ENCODE results near the gene TAF5L.

TAF5L gene

DNA sequence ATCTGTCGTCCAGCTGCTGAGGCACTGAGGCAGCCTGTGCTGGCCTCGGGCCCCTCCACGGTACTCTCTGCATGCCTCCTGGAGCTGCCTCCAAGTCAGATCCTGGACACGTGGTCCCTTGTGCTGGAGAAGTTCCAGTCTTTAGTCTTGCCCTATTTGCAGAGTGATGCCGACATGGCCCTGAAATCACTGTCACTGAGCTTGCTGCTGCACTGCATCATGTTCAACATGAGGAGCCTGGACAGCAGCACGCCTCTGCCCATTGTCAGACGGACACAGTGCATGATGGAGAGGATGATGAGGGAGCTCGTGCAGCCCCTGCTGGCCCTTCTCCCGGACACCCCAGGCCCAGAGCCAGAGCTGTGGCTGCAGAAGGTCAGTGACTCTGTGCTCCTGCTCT is 10.1 kb upstream of the TAF5L start:
- no peak overlapping the region for H3K23ac ChIP-seq (ENCODE audit: low read length in 2 of 2)
- H3K4me3 ChIP-seq (ENCODE audit: insufficient read depth in 1 of 2, low read depth in 1 of 2, low read length in 2 of 2), result no peak overlapping the region
- no peak overlapping the region for H2AFZ ChIP-seq (ENCODE audit: low read depth, low read length)
- no peak overlapping the region for H4K91ac ChIP-seq (ENCODE audit: low read length)
- no peak overlapping the region for H3K27ac ChIP-seq (ENCODE audit: low read length, poor library complexity, severe bottlenecking)
- H3K79me1 ChIP-seq (replicated peaks; ENCODE audit: low read length, poor library complexity, severe bottlenecking), result peaks cover 37% of the 10 kb centered on the region
- no peak overlapping the region for H3K4ac ChIP-seq (ENCODE audit: low read depth in 1 of 2, low read length in 2 of 2)
- no peak overlapping the region for H2AK5ac ChIP-seq (ENCODE audit: low read length, severe bottlenecking)
- no peak overlapping the region for H3K18ac ChIP-seq (ENCODE audit: low read depth in 1 of 2, low read length in 2 of 2)
- DNase-seq, result no peak
- WGBS, result 97% methylated on average over 9 of the region's 9 CpGs
- H3K14ac ChIP-seq (ENCODE audit: low read length in 2 of 2), result no peak overlapping the region
- peaks cover 34 to 55% of the 10 kb centered on the region in 2 experiments for H3K36me3 ChIP-seq (ENCODE audit: control insufficient read depth in 1 of 2, insufficient read depth in 2 of 2, low read depth in 1 of 2, low read length in 2 of 2)
- no peak overlapping the region for H2BK15ac ChIP-seq (ENCODE audit: low read depth, poor library complexity, severe bottlenecking)
- H3K27me3 ChIP-seq (ENCODE audit: control insufficient read depth in 1 of 2, insufficient read depth in 1 of 2, low read length in 2 of 2), result no peaks in the 10 kb centered on the region
- H3K4me2 ChIP-seq (ENCODE audit: low read length, poor library complexity, severe bottlenecking), result no peak overlapping the region
- H2BK12ac ChIP-seq (ENCODE audit: low read length in 2 of 2), result no peak overlapping the region
- H3K9ac ChIP-seq (ENCODE audit: low read length), result no peak overlapping the region
- no peak overlapping the region for H4K8ac ChIP-seq (ENCODE audit: low read length)
- H2BK5ac ChIP-seq (ENCODE audit: low read depth, low read length, poor library complexity, severe bottlenecking), result no peak overlapping the region
- no peak overlapping the region for H2BK120ac ChIP-seq (ENCODE audit: low read depth, low read length)
- no peaks in the 10 kb centered on the region for H3K9me3 ChIP-seq (ENCODE audit: control insufficient read depth, low read length)
- no peaks in the 10 kb centered on the region for H3K4me1 ChIP-seq (ENCODE audit: control insufficient read depth, insufficient read depth, low read depth, low read length)

DNA sequence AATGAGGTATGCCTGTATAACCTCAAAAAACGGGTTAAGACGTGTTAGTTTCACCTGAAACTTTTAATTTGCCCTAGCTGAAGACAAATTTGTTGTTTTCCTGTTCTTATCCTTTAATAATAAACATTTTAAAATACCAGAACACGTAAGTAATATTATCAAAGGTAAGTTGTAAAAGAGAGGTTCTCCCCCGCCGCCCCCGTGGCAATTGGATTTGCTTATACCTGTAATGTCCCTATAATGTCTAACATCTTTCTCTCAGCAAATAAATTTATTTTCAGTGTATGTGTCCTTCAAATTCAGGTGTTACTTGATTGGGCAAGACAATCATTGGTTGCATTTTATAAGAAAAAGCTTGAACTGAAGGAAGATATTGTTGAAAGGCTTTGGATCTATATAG is 6.0 kb upstream of the TAF5L start:
- Histone ChIP-seq H2BK15ac (ENCODE audit: low read depth, poor library complexity, severe bottlenecking) (no peak overlapping the region), H3K4me2 (ENCODE audit: low read length, poor library complexity, severe bottlenecking) (no peak overlapping the region), H4K8ac (ENCODE audit: low read length) (no peak overlapping the region), H2BK12ac (ENCODE audit: low read length in 2 of 2) (no peak overlapping the region), H3K18ac (ENCODE audit: low read depth in 1 of 2, low read length in 2 of 2) (no peak overlapping the region), H2AFZ (ENCODE audit: low read depth, low read length) (no peak overlapping the region), H3K79me1 (replicated peaks; ENCODE audit: low read length, poor library complexity, severe bottlenecking) (peaks cover 26% of the 10 kb centered on the region), H3K4me3 (ENCODE audit: insufficient read depth in 1 of 2, low read depth in 1 of 2, low read length in 2 of 2) (no peak overlapping the region), H3K27ac (ENCODE audit: low read length, poor library complexity, severe bottlenecking) (no peak overlapping the region), H3K27me3 (ENCODE audit: control insufficient read depth in 1 of 2, insufficient read depth in 1 of 2, low read length in 2 of 2) (no peaks in the 10 kb centered on the region), H3K14ac (ENCODE audit: low read length in 2 of 2) (no peak overlapping the region), H3K9ac (ENCODE audit: low read length) (no peak overlapping the region), H2BK120ac (ENCODE audit: low read depth, low read length) (no peak overlapping the region), H3K4me1 (ENCODE audit: control insufficient read depth, insufficient read depth, low read depth, low read length) (peaks cover 2% of the 10 kb centered on the region), H4K91ac (ENCODE audit: low read length) (no peak overlapping the region), H3K36me3 (ENCODE audit: control insufficient read depth in 1 of 2, insufficient read depth in 2 of 2, low read depth in 1 of 2, low read length in 2 of 2) (peaks cover 23 to 31% of the 10 kb centered on the region in 2 experiments), H3K4ac (ENCODE audit: low read depth in 1 of 2, low read length in 2 of 2) (no peak overlapping the region), H2BK5ac (ENCODE audit: low read depth, low read length, poor library complexity, severe bottlenecking) (no peak overlapping the region), H3K9me3 (ENCODE audit: control insufficient read depth, low read length) (no peaks in the 10 kb centered on the region), H3K23ac (ENCODE audit: low read length in 2 of 2) (no peak overlapping the region), H2AK5ac (ENCODE audit: low read length, severe bottlenecking) (no peak overlapping the region)
- 100% methylated on average over 4 of the region's 6 CpGs for WGBS
- DNase-seq, result no peak

DNA sequence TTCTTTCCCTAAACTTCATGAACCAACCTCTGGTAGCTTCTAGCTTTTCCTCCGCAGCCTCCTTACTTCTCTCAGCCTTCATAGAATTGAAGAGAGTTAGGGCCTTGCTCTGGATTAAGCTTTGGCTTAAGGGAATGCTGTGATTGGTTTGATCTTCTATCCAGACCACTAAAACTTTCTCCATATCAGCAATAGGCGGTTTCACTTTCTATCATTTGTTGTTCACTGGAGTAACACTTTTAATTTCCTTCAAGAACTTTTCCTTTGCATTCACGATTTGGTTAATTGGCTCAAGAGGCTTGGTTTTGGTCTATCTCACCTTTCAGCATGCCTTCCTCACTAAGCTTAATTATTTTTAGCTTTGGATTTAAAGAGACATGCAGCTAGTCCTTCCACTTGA is 5.2 kb upstream of the TAF5L start:
- H3K4me3 ChIP-seq (ENCODE audit: insufficient read depth in 1 of 2, low read depth in 1 of 2, low read length in 2 of 2), result no peak overlapping the region
- no peak overlapping the region for H2BK12ac ChIP-seq (ENCODE audit: low read length in 2 of 2)
- H3K14ac ChIP-seq (ENCODE audit: low read length in 2 of 2), result no peak overlapping the region
- no peak overlapping the region for H2AK5ac ChIP-seq (ENCODE audit: low read length, severe bottlenecking)
- peaks cover 18% of the 10 kb centered on the region for H3K79me1 ChIP-seq (replicated peaks; ENCODE audit: low read length, poor library complexity, severe bottlenecking)
- no peak overlapping the region for H2BK15ac ChIP-seq (ENCODE audit: low read depth, poor library complexity, severe bottlenecking)
- WGBS, result 87% methylated on average over 2 of the region's 3 CpGs
- H3K36me3 ChIP-seq (ENCODE audit: control insufficient read depth in 1 of 2, insufficient read depth in 2 of 2, low read depth in 1 of 2, low read length in 2 of 2), result peaks cover 15 to 23% of the 10 kb centered on the region in 2 experiments
- no peak overlapping the region for H2BK5ac ChIP-seq (ENCODE audit: low read depth, low read length, poor library complexity, severe bottlenecking)
- H4K91ac ChIP-seq (ENCODE audit: low read length), result no peak overlapping the region
- no peak overlapping the region for H2AFZ ChIP-seq (ENCODE audit: low read depth, low read length)
- H3K18ac ChIP-seq (ENCODE audit: low read depth in 1 of 2, low read length in 2 of 2), result no peak overlapping the region
- H2BK120ac ChIP-seq (ENCODE audit: low read depth, low read length), result no peak overlapping the region
- peaks cover 2% of the 10 kb centered on the region for H3K4me1 ChIP-seq (ENCODE audit: control insufficient read depth, insufficient read depth, low read depth, low read length)
- H3K9me3 ChIP-seq (ENCODE audit: control insufficient read depth, low read length), result no peaks in the 10 kb centered on the region
- no peak overlapping the region for H3K9ac ChIP-seq (ENCODE audit: low read length)
- no peaks in the 10 kb centered on the region for H3K27me3 ChIP-seq (ENCODE audit: control insufficient read depth in 1 of 2, insufficient read depth in 1 of 2, low read length in 2 of 2)
- no peak overlapping the region for H3K4ac ChIP-seq (ENCODE audit: low read depth in 1 of 2, low read length in 2 of 2)
- H4K8ac ChIP-seq (ENCODE audit: low read length), result no peak overlapping the region
- H3K27ac ChIP-seq (ENCODE audit: low read length, poor library complexity, severe bottlenecking), result no peak overlapping the region
- H3K23ac ChIP-seq (ENCODE audit: low read length in 2 of 2), result no peak overlapping the region
- DNase-seq, result no peak
- no peak overlapping the region for H3K4me2 ChIP-seq (ENCODE audit: low read length, poor library complexity, severe bottlenecking)

DNA sequence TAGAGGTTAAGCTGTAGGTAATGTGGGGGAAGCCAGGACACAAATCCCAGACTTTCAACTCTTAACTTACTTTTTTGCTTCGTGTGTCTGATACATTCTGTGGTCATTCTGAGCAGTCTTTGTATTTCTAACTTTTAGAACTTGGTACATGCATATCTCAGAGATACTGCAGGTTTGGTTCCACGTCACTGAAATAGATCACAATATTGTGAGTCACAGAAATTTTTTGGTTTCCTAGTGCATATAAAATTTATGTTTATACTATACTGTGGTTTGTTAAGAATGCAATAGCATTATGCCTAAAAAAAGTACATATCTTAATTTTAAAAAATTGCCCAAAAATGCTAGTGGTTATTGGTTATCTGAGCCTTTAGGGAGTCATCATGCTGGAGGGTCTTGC is 3.3 kb upstream of the TAF5L start:
- no peak overlapping the region for H3K27ac ChIP-seq (ENCODE audit: low read length, poor library complexity, severe bottlenecking)
- peaks cover 14% of the 10 kb centered on the region for H3K79me1 ChIP-seq (replicated peaks; ENCODE audit: low read length, poor library complexity, severe bottlenecking)
- H2BK12ac ChIP-seq (ENCODE audit: low read length in 2 of 2), result no peak overlapping the region
- H2BK120ac ChIP-seq (ENCODE audit: low read depth, low read length), result no peak overlapping the region
- H3K4me1 ChIP-seq (ENCODE audit: control insufficient read depth, insufficient read depth, low read depth, low read length), result peaks cover 4% of the 10 kb centered on the region
- H3K36me3 ChIP-seq (ENCODE audit: control insufficient read depth in 1 of 2, insufficient read depth in 2 of 2, low read depth in 1 of 2, low read length in 2 of 2), result peaks cover 0 to 5% of the 10 kb centered on the region in 2 experiments
- H3K9ac ChIP-seq (ENCODE audit: low read length), result no peak overlapping the region
- H3K23ac ChIP-seq (ENCODE audit: low read length in 2 of 2), result no peak overlapping the region
- H2BK15ac ChIP-seq (ENCODE audit: low read depth, poor library complexity, severe bottlenecking), result no peak overlapping the region
- H3K4me3 ChIP-seq (ENCODE audit: insufficient read depth in 1 of 2, low read depth in 1 of 2, low read length in 2 of 2), result no peak overlapping the region
- 100% methylated on average over 1 of the region's 2 CpGs for WGBS
- H2BK5ac ChIP-seq (ENCODE audit: low read depth, low read length, poor library complexity, severe bottlenecking), result no peak overlapping the region
- H3K9me3 ChIP-seq (ENCODE audit: control insufficient read depth, low read length), result no peaks in the 10 kb centered on the region
- no peak for DNase-seq
- H3K14ac ChIP-seq (ENCODE audit: low read length in 2 of 2), result no peak overlapping the region
- H3K4ac ChIP-seq (ENCODE audit: low read depth in 1 of 2, low read length in 2 of 2), result no peak overlapping the region
- H3K18ac ChIP-seq (ENCODE audit: low read depth in 1 of 2, low read length in 2 of 2), result no peak overlapping the region
- no peak overlapping the region for H4K91ac ChIP-seq (ENCODE audit: low read length)
- H2AFZ ChIP-seq (ENCODE audit: low read depth, low read length), result no peak overlapping the region
- H2AK5ac ChIP-seq (ENCODE audit: low read length, severe bottlenecking), result no peak overlapping the region
- no peak overlapping the region for H3K4me2 ChIP-seq (ENCODE audit: low read length, poor library complexity, severe bottlenecking)
- H3K27me3 ChIP-seq (ENCODE audit: control insufficient read depth in 1 of 2, insufficient read depth in 1 of 2, low read length in 2 of 2), result no peaks in the 10 kb centered on the region
- no peak overlapping the region for H4K8ac ChIP-seq (ENCODE audit: low read length)
